ENCODE results near the gene FIGN.

DNA sequence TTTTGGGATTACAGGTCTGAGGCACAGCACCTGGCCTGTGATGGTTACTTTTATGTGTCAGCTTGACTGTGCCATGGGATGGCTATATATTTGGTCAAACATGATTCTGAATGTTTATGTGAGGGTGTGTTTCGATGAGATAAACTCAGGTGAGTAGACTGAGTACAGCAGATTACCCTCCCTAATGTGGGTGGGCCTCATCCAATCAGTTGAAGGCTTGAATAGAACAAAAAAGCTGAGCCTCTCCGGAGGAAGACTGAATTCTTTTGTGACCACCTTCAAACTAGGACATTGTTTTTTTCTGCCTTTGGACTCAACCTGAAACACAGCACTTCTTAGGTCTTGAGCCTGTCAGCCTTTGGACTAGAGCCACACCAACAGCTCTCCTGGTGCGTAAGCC is 49.4 kb upstream of the FIGN start:
- TF ChIP-seq EZH2 (IDR thresholded peaks at IDR 0.05; ENCODE audit: insufficient read depth, poor library complexity, severe bottlenecking) (no peak), EZH2phosphoT487 (IDR thresholded peaks at IDR 0.05; ENCODE audit: insufficient read depth, low read depth) (no peak)
